HG03097 (cell line): ENCODE results near the gene LCNL1.

Source experiments
- ATAC-seq: cut with Tn5 transposase; IDR thresholded peaks from one replicate; pipeline ENCODE4 v1.9.1; 2021; ENCODE audit not compliant: unreplicated experiment, low FRiP score

Gene LCNL1

GRCh38 chr9:137034709-137035506 lies 52.1 kb downstream of the LCNL1 start:
- peak; percentile 40 for ATAC-seq
